Lung (tissue), 16 donors: ENCODE results near the gene SLC5A4. TPM values are rescaled to one million over a fixed set of nuclear protein-coding genes. Genes with fewer than 3 reads are reported as not detected.
"Not testable (repeated sequence)": the region's sequence is repeated elsewhere in the genome, so short reads cannot be mapped to it uniquely, and the experiment has no call there.

Experiments used
- ATAC-seq: fragments of 200-7000 bp; cut with Tn5 transposase; one replicate; pipeline ENCODE4 v1.9.1; 2020; ENCODE audit warnings: moderate number of reproducible peaks; ENCODE audit not compliant: insufficient read depth, low FRiP score
- DNase-seq, 3 donors: peaks; one replicate each; pipeline ENCODE4 v3.0.0-alpha.2; 2013 to 2017
- H3K27ac ChIP-seq, 2 donors: one replicate each; pipeline ENCODE4 v1.5.1; 2013; ENCODE audit warnings: mild to moderate bottlenecking in 2 of 2, moderate library complexity in 2 of 2, control low read depth in 1 of 2, inconsistent platforms in 1 of 2, low read depth in 1 of 2, low read length in 1 of 2
- H3K27me3 ChIP-seq, 3 donors: one replicate each; pipeline ENCODE4 v1.5.1; 2013; ENCODE audit warnings: low read length in 2 of 3; ENCODE audit not compliant: control insufficient read depth in 3 of 3, insufficient read depth in 3 of 3
- H3K36me3 ChIP-seq, 4 donors: one replicate each; pipeline ENCODE4 v1.5.1; 2013; ENCODE audit warnings: low read length in 4 of 4, mild to moderate bottlenecking in 1 of 4, moderate library complexity in 1 of 4; ENCODE audit not compliant: control insufficient read depth in 4 of 4, insufficient read depth in 4 of 4
- H3K4me1 ChIP-seq, 5 donors: one replicate each; pipeline ENCODE4 v1.5.1; 2013; ENCODE audit warnings: low read length in 5 of 5, mild to moderate bottlenecking in 2 of 5, moderate library complexity in 1 of 5; ENCODE audit not compliant: control insufficient read depth in 5 of 5, insufficient read depth in 5 of 5
- H3K4me3 ChIP-seq: one replicate; pipeline ENCODE4 v1.5.1; 2013; ENCODE audit warnings: mild to moderate bottlenecking, control low read depth, moderate library complexity
- H3K9ac ChIP-seq, 2 donors: one replicate each; pipeline ENCODE4 v1.5.1; 2013; ENCODE audit warnings: low read length in 2 of 2, control low read depth in 1 of 2; ENCODE audit not compliant: insufficient read depth in 1 of 2
- H3K9me3 ChIP-seq, 4 donors: one replicate each; pipeline ENCODE4 v1.5.1; 2013; ENCODE audit warnings: low read length in 3 of 4, mild to moderate bottlenecking in 1 of 4, moderate library complexity in 1 of 4; ENCODE audit not compliant: control insufficient read depth in 4 of 4, insufficient read depth in 3 of 4
- CTCF ChIP-seq: IDR thresholded peaks from 2 replicates; pipeline ENCODE4 v1.5.1; 2012; ENCODE audit warnings: mild to moderate bottlenecking; ENCODE audit errors: control extremely low read depth, extremely low read depth
- WGBS, 2 donors: extraction: QIAGEN DNeasy Blood & Tissue Kit; methylation state at CpG; one replicate each; pipeline ENCODE4 v1.1.7; 2013; 5-methylcytosine and 5-hydroxymethylcytosine counted together
- long read RNA-seq, 5 donors: transcript quantifications; one replicate each; lab custom pipeline, GENCODE V29; 2026
- polyA plus RNA-seq, 2 donors: library from polyadenylated mRNA; stranded (reverse); fragments of 200-250 nt; gene quantifications; one replicate each; pipeline ENCODE4 v1.2.1, GENCODE V29; 2013
- total RNA-seq, 2 donors: library from RNA; depleted of rRNA in 1 of 2; stranded (reverse); fragments of >200 nt in 1 of 2; gene quantifications; one replicate each; pipeline ENCODE4 v1.2.1, GENCODE V29; 2014 to 2021
- donor health status: control.
- donor health status: control.
- donor health status: Bipolar disorder and iron deficiency.
- donor health status: healthy.
- donor health status: DM: yes; HTN: yes; CAD: no.

The SLC5A4 gene
- 1 to 10 TPM; 1.5 to 1.9 TPM for total RNA-seq
- under 1 TPM; 0.30 to 0.39 TPM for polyA plus RNA-seq
- long read RNA-seq, donor 1 = 0 reads
- long read RNA-seq, donor 2 = 0 reads
- long read RNA-seq, donor 3 = 0 reads
- long read RNA-seq, donor 4 = 0 reads
- long read RNA-seq, donor 5 = 0 reads

- Histone ChIP-seq H3K9ac (no peak within 1 kb of the TSS), H3K27ac (no peak within 1 kb of the TSS), H3K27me3 (no peaks in the 10 kb centered on the region), H3K36me3 (no peaks in the 10 kb centered on the region), H3K9me3 (peaks cover 0 to 5% (median 0%) of the 10 kb centered on the region in 4 donors), H3K4me1 (no peaks in the 10 kb centered on the region), H3K4me3 (no peak within 1 kb of the TSS)
- ATAC-seq = no peak
- no peak for TF ChIP-seq CTCF
- WGBS, 2 donors = 84 to 91% methylated on average over 5 of the region's 5 CpGs
- no peak for DNase-seq
Observed at GRCh38 chr22:32255217-32255616, at the start of gene SLC5A4. Gene SLC5A4, minus strand, starts transcription at chr22:32255347. Its CDS starts 18 bp downstream, at chr22:32255329.

GRCh38 chr22:32293921-32294320 lies 38.8 kb upstream of the SLC5A4 start:
- not testable (repeated sequence) for H3K36me3 ChIP-seq, DNase-seq, H3K4me1 ChIP-seq, H3K4me3 ChIP-seq, H3K27me3 ChIP-seq, H3K9me3 ChIP-seq, H3K9ac ChIP-seq, H3K27ac ChIP-seq, ATAC-seq

- Histone ChIP-seq H3K36me3 (no peaks in the 10 kb centered on the region), H3K27ac (no peak overlapping the region), H3K9me3 (peaks cover 0 to 7% (median 0%) of the 10 kb centered on the region in 4 donors), H3K4me3 (no peak overlapping the region), H3K9ac (no peak overlapping the region), H3K27me3 (peaks cover 0 to 3% (median 2%) of the 10 kb centered on the region in 3 donors), H3K4me1 (no peaks in the 10 kb centered on the region)
- TF ChIP-seq CTCF = no peak
- DNase-seq (no peak), ATAC-seq (no peak)
- 93 to 96% methylated on average over 3 of the region's 3 CpGs for WGBS, 2 donors
Observed at GRCh38 chr22:32286290-32286840, 31.2 kb upstream of the SLC5A4 start.

GRCh38 chr22:32281072-32281471 lies 25.9 kb upstream of the SLC5A4 start:
- Histone ChIP-seq H3K27ac (no peak overlapping the region), H3K36me3 (no peaks in the 10 kb centered on the region), H3K4me3 (no peak overlapping the region), H3K4me1 (no peaks in the 10 kb centered on the region), H3K27me3 (peaks cover 2 to 3% (median 2%) of the 10 kb centered on the region in 3 donors), H3K9ac (no peak overlapping the region), H3K9me3 (peaks cover 0 to 7% (median 0%) of the 10 kb centered on the region in 4 donors)
- DNase-seq (no peak), ATAC-seq (no peak)
- no peak for TF ChIP-seq CTCF
- 45 to 62% methylated on average over 11 of the region's 11 CpGs for WGBS, 2 donors

- not testable (repeated sequence) for DNase-seq, H3K9me3 ChIP-seq, H3K27me3 ChIP-seq, ATAC-seq, H3K27ac ChIP-seq, H3K9ac ChIP-seq, H3K4me3 ChIP-seq, H3K4me1 ChIP-seq, H3K36me3 ChIP-seq
- 84 to 89% methylated on average over 4 of the region's 4 CpGs for WGBS, 2 donors
Observed at GRCh38 chr22:32275353-32275752, 20.2 kb upstream of the SLC5A4 start.
